Liver (tissue), 9 donors: ENCODE results near the gene FYCO1. TPM values are rescaled to one million over a fixed set of nuclear protein-coding genes. Genes with fewer than 3 reads are reported as not detected.

Source experiments
- DNase-seq: peaks from one replicate; pipeline ENCODE4 v3.0.0-alpha.2; 2017; ENCODE audit warnings: low spot score
- H3K27ac ChIP-seq, 2 donors: one replicate each; pipeline ENCODE4 v1.7.0; 2013; ENCODE audit warnings: inconsistent platforms in 2 of 2, low read length in 2 of 2, control low read depth in 1 of 2, low read depth in 1 of 2, mild to moderate bottlenecking in 1 of 2
- H3K27me3 ChIP-seq, 4 donors: one replicate each; pipeline versions ENCODE4 v1.6.1 to v1.7.0; 2013; ENCODE audit warnings: low read length in 3 of 4, inconsistent platforms in 1 of 4, mild to moderate bottlenecking in 1 of 4, moderate library complexity in 1 of 4; ENCODE audit not compliant: control insufficient read depth in 4 of 4, insufficient read depth in 4 of 4
- H3K36me3 ChIP-seq, 4 donors: one replicate each; pipeline versions ENCODE4 v1.6.1 to v1.7.0; 2013; ENCODE audit warnings: low read length in 3 of 4, mild to moderate bottlenecking in 3 of 4, low read depth in 1 of 4, moderate library complexity in 1 of 4; ENCODE audit not compliant: control insufficient read depth in 4 of 4, insufficient read depth in 3 of 4
- H3K4me1 ChIP-seq, 4 donors: one replicate each; pipeline versions ENCODE4 v1.6.1 to v1.7.0; 2013; ENCODE audit warnings: low read length in 3 of 4, mild to moderate bottlenecking in 3 of 4, moderate library complexity in 1 of 4; ENCODE audit not compliant: control insufficient read depth in 4 of 4, insufficient read depth in 4 of 4
- H3K4me3 ChIP-seq, 3 donors: one replicate each; pipeline versions ENCODE4 v1.6.1 to v1.7.0; 2013; ENCODE audit warnings: low read length in 3 of 3, control low read depth in 1 of 3, low read depth in 1 of 3, mild to moderate bottlenecking in 1 of 3
- H3K9ac ChIP-seq, 2 donors: one replicate each; pipeline ENCODE4 v1.7.0; 2013; ENCODE audit warnings: low read length in 2 of 2, mild to moderate bottlenecking in 2 of 2, moderate library complexity in 2 of 2, control low read depth in 1 of 2, low read depth in 1 of 2
- H3K9me3 ChIP-seq, 4 donors: one replicate each; pipeline versions ENCODE4 v1.6.1 to v1.7.0; 2013; ENCODE audit warnings: low read length in 3 of 4; ENCODE audit not compliant: control insufficient read depth in 4 of 4
- ATF3 ChIP-seq: IDR thresholded peaks from 2 replicates; pipeline ENCODE4 v1.6.1; 2016; ENCODE audit warnings: antibody characterized with exemption
- CTCF ChIP-seq: fragments of 150-350 bp; IDR thresholded peaks from 2 replicates; pipeline ENCODE4 v1.5.1; 2017; ENCODE audit warnings: improper control_type of control experiment, low read depth, low read length; ENCODE audit not compliant: missing input control
- EGR1 ChIP-seq, 2 donors: IDR thresholded peaks; 2 replicates each; pipeline ENCODE4 v1.6.1; 2016 to 2018; ENCODE audit warnings: antibody characterized with exemption in 2 of 2, low read depth in 2 of 2
- FOXA1 ChIP-seq: IDR thresholded peaks from 2 replicates; pipeline ENCODE4 v1.6.1; 2016; ENCODE audit warnings: antibody characterized with exemption
- FOXA2 ChIP-seq: IDR thresholded peaks from 2 replicates; pipeline ENCODE4 v1.6.1; 2016; ENCODE audit warnings: antibody characterized with exemption
- GABPA ChIP-seq, 2 donors: IDR thresholded peaks in 1 of 2; conservative IDR thresholded peaks in 1 of 2; 2 replicates each; pipeline ENCODE4 v1.6.1; 2016; ENCODE audit warnings: antibody characterized with exemption in 2 of 2, mild to moderate bottlenecking in 1 of 2, moderate library complexity in 1 of 2
- HNF4A ChIP-seq, 2 donors: conservative IDR thresholded peaks; 2 replicates each; pipeline ENCODE4 v1.6.1; 2016; ENCODE audit warnings: antibody characterized with exemption in 2 of 2, mild to moderate bottlenecking in 2 of 2
- HNF4G ChIP-seq: IDR thresholded peaks from 2 replicates; pipeline ENCODE4 v1.6.1; 2016; ENCODE audit warnings: antibody characterized with exemption
- JUND ChIP-seq, 2 donors: IDR thresholded peaks; 2 replicates each; pipeline ENCODE4 v1.6.1; 2016; ENCODE audit warnings: antibody characterized with exemption in 2 of 2
- MAX ChIP-seq: IDR thresholded peaks from 2 replicates; pipeline ENCODE4 v1.6.1; 2016; ENCODE audit warnings: antibody characterized with exemption
- NR2F2 ChIP-seq: IDR thresholded peaks from 2 replicates; pipeline ENCODE4 v1.6.1; 2016; ENCODE audit warnings: antibody characterized with exemption
- RAD21 ChIP-seq, 2 donors: IDR thresholded peaks; 2 replicates each; pipeline ENCODE4 v1.6.1; 2016; ENCODE audit warnings: antibody characterized with exemption in 2 of 2, mild to moderate bottlenecking in 2 of 2
- REST ChIP-seq: IDR thresholded peaks from 2 replicates; pipeline ENCODE4 v1.6.1; 2016; ENCODE audit warnings: antibody characterized with exemption, mild to moderate bottlenecking
- RXRA ChIP-seq, 2 donors: IDR thresholded peaks; 2 replicates each; pipeline ENCODE4 v1.6.1; 2017 to 2018; ENCODE audit warnings: antibody characterized with exemption in 2 of 2, mild to moderate bottlenecking in 1 of 2
- SP1 ChIP-seq: IDR thresholded peaks from 2 replicates; pipeline ENCODE4 v1.6.1; 2018; ENCODE audit warnings: antibody characterized with exemption, mild to moderate bottlenecking
- TAF1 ChIP-seq: conservative IDR thresholded peaks from 2 replicates; pipeline ENCODE4 v1.6.1; 2016; ENCODE audit warnings: antibody characterized with exemption, mild to moderate bottlenecking
- YY1 ChIP-seq: IDR thresholded peaks from 2 replicates; pipeline ENCODE4 v1.6.1; 2016; ENCODE audit warnings: antibody characterized with exemption, mild to moderate bottlenecking
- ZBTB33 ChIP-seq: IDR thresholded peaks from 2 replicates; pipeline ENCODE4 v1.6.1; 2016; ENCODE audit warnings: antibody characterized with exemption
- WGBS: extraction: QIAGEN DNeasy Blood & Tissue Kit; methylation state at CpG from one replicate; pipeline ENCODE4 v1.1.7; 2013; 5-methylcytosine and 5-hydroxymethylcytosine counted together
- polyA plus RNA-seq, 2 donors: library from polyadenylated mRNA; stranded (reverse) in 1 of 2; unstranded in 1 of 2; fragments of 200-250 nt in 1 of 2; fragments of >200 nt in 1 of 2; fragmentation: Nextera tagmentation in 1 of 2; extraction: Ambion mirVana in 1 of 2; gene quantifications; one replicate each; pipeline versions ENCODE4 v1.2.1 to v1.2.3, GENCODE V29; 2013 to 2015
- total RNA-seq, 2 donors: library from RNA; depleted of rRNA; stranded (reverse); fragments of >200 nt; gene quantifications; one replicate each; pipeline ENCODE4 v1.2.3, GENCODE V29; 2014
- donor health status: healthy.
- donor health status: healthy.
- donor health status: healthy.
- donor health status: healthy.
- donor health status: healthy.

The FYCO1 gene
- total and polyA plus RNA-seq, 4 donors, result 3.0 to 17.1 (median 10.2) TPM

DNA sequence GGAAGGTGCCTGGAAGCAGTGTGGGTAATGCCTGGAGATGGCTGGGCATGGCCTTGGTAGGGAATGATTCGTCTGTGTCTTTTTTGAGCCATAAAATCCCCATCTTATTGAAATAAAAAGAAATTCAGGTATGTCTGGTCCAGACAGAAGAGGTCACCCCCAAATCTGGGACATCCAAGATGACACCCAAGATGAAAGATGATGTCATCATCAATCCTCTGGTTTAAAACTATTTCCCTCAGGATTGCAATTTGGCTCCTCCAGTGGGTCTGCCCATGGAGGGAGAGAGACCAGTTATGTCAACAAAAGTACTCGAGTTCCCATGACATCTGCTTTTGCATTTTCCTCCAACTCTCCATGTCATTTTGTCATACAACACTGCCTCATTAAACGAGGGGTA lies 126.0 kb downstream of the FYCO1 start:
- DNase-seq, result no peak
- Histone ChIP-seq H3K9me3 (no peaks in the 10 kb centered on the region), H3K4me3 (no peak overlapping the region), H3K36me3 (no peaks in the 10 kb centered on the region), H3K9ac (no peak overlapping the region), H3K27me3 (no peaks in the 10 kb centered on the region), H3K4me1 (no peaks in the 10 kb centered on the region), H3K27ac (no peak overlapping the region)
- TF ChIP-seq HNF4G (no peak), REST (no peak), ATF3 (no peak), SP1 (no peak), FOXA2 (no peak), EGR1 (IDR thresholded peaks at IDR 0.05; ENCODE audit: low read depth in 2 of 2) (no peak), FOXA1 (no peak)
- 65% methylated on average over 3 of the region's 3 CpGs for WGBS

GRCh38 chr3:45868650-45869049 lies 127.0 kb downstream of the FYCO1 start:
- Histone ChIP-seq H3K4me1 (no peaks in the 10 kb centered on the region), H3K9me3 (no peaks in the 10 kb centered on the region), H3K9ac (no peak overlapping the region), H3K4me3 (no peak overlapping the region), H3K36me3 (no peaks in the 10 kb centered on the region), H3K27me3 (no peaks in the 10 kb centered on the region), H3K27ac (no peak overlapping the region)
- no peak for DNase-seq
- 89% methylated on average over 2 of the region's 2 CpGs for WGBS
- no peak for TF ChIP-seq FOXA2
- no peak for TF ChIP-seq ATF3
- TF ChIP-seq TAF1, result no peak
- TF ChIP-seq JUND (IDR thresholded peaks at IDR 0.05), result no peak
- no peak for TF ChIP-seq ZBTB33
- no peak for TF ChIP-seq CTCF
- TF ChIP-seq FOXA1, result no peak
- no peak for TF ChIP-seq HNF4G
- no peak for TF ChIP-seq RXRA (IDR thresholded peaks at IDR 0.05)
- no peak for TF ChIP-seq SP1
- TF ChIP-seq RAD21 (IDR thresholded peaks at IDR 0.05), result no peak
- no peak for TF ChIP-seq NR2F2
- TF ChIP-seq EGR1 (IDR thresholded peaks at IDR 0.05; ENCODE audit: low read depth in 2 of 2), result no peak
- no peak for TF ChIP-seq GABPA (IDR thresholded peaks at IDR 0.05 in 1 of 2, conservative IDR thresholded peaks at IDR 0.05 in 1 of 2)
- no peak for TF ChIP-seq HNF4A (conservative IDR thresholded peaks at IDR 0.05)
- TF ChIP-seq YY1, result no peak
- TF ChIP-seq MAX, result no peak
- no peak for TF ChIP-seq REST
